ENCODE results near the gene PTPA.

The PTPA gene

GRCh38 chr9:129130791-129131190 lies 19.6 kb downstream of the PTPA start:
- TF ChIP-seq ZNF565 (CRISPR knock-in tag; conservative IDR thresholded peaks at IDR 0.05; ENCODE audit: low read depth) (no peak), ISL1 (CRISPR knock-in tag; IDR thresholded peaks at IDR 0.05) (no peak), OSR1 (CRISPR knock-in tag; IDR thresholded peaks at IDR 0.05) (no peak), ARNTL (CRISPR knock-in tag; IDR thresholded peaks at IDR 0.05; ENCODE audit: borderline replicate concordance, low read depth) (no peak), GLIS3 (CRISPR knock-in tag; IDR thresholded peaks at IDR 0.05) (no peak), BACH2 (CRISPR knock-in tag; IDR thresholded peaks at IDR 0.05; ENCODE audit: borderline replicate concordance) (no peak), TCF4 (CRISPR knock-in tag; IDR thresholded peaks at IDR 0.05; ENCODE audit: borderline replicate concordance) (no peak), ZNF8 (CRISPR knock-in tag; IDR thresholded peaks at IDR 0.05) (no peak), TOX (CRISPR knock-in tag; IDR thresholded peaks at IDR 0.05; ENCODE audit: borderline replicate concordance) (no peak), SNAI2 (CRISPR knock-in tag; IDR thresholded peaks at IDR 0.05) (no peak), ZFP3 (CRISPR knock-in tag; IDR thresholded peaks at IDR 0.05) (no peak), CSRNP3 (CRISPR knock-in tag; IDR thresholded peaks at IDR 0.05) (no peak), POU6F1 (CRISPR knock-in tag; IDR thresholded peaks at IDR 0.05; ENCODE audit: borderline replicate concordance, low read depth) (no peak), PPARA (CRISPR knock-in tag; IDR thresholded peaks at IDR 0.05; ENCODE audit: borderline replicate concordance) (no peak)
- ATAC-seq = no peak

- TF ChIP-seq POU6F1 (CRISPR knock-in tag; IDR thresholded peaks at IDR 0.05; ENCODE audit: borderline replicate concordance, low read depth) (no peak), OSR1 (CRISPR knock-in tag; IDR thresholded peaks at IDR 0.05) (no peak), PATZ1 (CRISPR knock-in tag; IDR thresholded peaks at IDR 0.05; ENCODE audit: borderline replicate concordance) (no peak), CREB5 (CRISPR knock-in tag; IDR thresholded peaks at IDR 0.05; ENCODE audit: low read depth) (no peak), TSHZ2 (CRISPR knock-in tag; IDR thresholded peaks at IDR 0.05) (no peak), ISL1 (CRISPR knock-in tag; IDR thresholded peaks at IDR 0.05) (no peak), CSDC2 (CRISPR knock-in tag; IDR thresholded peaks at IDR 0.05) (no peak), SNAI2 (CRISPR knock-in tag; IDR thresholded peaks at IDR 0.05) (no peak), ZNF8 (CRISPR knock-in tag; IDR thresholded peaks at IDR 0.05) (no peak), TOX (CRISPR knock-in tag; IDR thresholded peaks at IDR 0.05; ENCODE audit: borderline replicate concordance) (no peak), ZFP30 (CRISPR knock-in tag; IDR thresholded peaks at IDR 0.05) (no peak), ESRRG (CRISPR knock-in tag; IDR thresholded peaks at IDR 0.05) (no peak), GLIS3 (CRISPR knock-in tag; IDR thresholded peaks at IDR 0.05) (no peak), ZFP3 (CRISPR knock-in tag; IDR thresholded peaks at IDR 0.05) (no peak), ZC3H10 (CRISPR knock-in tag; IDR thresholded peaks at IDR 0.05) (no peak), ZNF565 (CRISPR knock-in tag; conservative IDR thresholded peaks at IDR 0.05; ENCODE audit: low read depth) (no peak)
- ATAC-seq = peak; percentile 96
These were observed 20.3 kb downstream of the PTPA start for GRCh38 chr9:129131300-129132145.

All from SK-N-SH treated with all-trans-retinoic acid at 6 μM for 48 hours (cell line).